Measurements from ENCODE around the gene NFIX.

NFIX gene

DNA sequence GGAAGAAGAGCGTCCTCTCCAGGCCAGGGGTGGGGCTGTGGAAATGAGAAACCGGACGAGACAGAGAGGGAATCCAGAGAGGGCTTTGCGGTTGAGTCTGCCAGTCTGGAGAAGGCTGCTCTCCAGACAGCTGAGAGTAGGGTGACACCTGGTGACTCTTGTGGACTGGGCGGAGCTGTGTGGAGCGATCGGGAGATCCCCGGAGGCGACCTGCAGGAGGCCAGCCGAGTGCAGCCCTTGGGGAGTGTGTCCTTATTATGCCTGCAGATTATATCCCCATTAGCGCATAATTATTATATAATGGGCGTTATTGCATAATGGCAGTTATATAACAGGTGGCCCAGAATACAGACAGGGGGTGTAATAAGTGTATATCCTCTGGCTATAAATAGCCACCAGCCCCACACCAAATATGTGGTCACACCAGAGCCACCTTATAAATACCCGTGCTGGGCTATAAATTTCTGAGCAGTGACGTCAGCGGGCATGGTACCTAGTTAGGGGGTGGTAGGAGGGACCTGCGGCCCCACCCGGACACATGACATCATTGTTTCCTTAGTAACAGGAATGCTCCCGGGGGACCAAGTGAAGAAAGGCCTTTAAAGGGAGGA, 41.2 kb downstream of the NFIX start:
- no peak for DNase-seq (ENCODE audit: low read depth in 2 of 2)

DNA sequence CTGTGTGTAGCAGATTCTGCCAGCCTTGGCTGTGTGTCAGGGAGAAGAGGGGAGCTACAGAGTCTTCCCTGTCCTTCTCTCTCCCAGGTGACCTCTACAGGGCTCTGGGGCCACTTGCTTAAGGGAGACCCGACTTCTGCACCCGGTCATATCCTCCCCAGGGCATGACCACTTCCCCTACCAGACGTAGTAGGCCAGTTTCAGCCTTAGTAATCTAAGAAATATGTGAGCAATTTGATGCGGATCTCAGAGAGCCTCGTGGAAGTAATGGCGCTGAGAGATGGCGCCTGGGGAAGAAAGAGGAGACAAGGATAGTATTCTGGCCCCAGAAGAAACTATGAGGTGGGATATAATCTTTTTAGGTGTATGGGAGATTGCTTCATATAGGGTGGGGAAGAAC, 41.9 kb downstream of the NFIX start:
- no peak for DNase-seq (ENCODE audit: low read depth in 2 of 2)

DNA sequence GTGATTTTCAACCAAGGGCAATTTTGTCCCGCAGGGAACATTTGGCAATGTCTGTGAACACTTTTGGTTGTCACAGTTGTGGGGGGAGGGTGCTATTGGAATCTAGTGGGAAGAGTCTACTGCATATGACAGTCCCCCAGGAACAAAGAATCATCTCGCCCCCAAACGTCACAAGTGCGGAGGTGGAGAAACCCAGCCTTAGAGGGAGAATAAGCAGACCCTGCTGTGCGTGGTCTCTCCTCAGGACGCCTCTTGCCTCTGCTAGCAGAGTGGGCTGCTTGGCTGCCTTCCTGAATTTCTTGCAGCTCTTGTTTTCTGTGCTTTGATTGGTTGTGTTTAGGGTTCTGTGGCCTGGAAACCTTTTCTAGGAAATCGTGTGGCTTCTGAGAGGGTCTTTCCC, 42.5 kb downstream of the NFIX start:
- no peak for DNase-seq (ENCODE audit: low read depth in 2 of 2)

DNA sequence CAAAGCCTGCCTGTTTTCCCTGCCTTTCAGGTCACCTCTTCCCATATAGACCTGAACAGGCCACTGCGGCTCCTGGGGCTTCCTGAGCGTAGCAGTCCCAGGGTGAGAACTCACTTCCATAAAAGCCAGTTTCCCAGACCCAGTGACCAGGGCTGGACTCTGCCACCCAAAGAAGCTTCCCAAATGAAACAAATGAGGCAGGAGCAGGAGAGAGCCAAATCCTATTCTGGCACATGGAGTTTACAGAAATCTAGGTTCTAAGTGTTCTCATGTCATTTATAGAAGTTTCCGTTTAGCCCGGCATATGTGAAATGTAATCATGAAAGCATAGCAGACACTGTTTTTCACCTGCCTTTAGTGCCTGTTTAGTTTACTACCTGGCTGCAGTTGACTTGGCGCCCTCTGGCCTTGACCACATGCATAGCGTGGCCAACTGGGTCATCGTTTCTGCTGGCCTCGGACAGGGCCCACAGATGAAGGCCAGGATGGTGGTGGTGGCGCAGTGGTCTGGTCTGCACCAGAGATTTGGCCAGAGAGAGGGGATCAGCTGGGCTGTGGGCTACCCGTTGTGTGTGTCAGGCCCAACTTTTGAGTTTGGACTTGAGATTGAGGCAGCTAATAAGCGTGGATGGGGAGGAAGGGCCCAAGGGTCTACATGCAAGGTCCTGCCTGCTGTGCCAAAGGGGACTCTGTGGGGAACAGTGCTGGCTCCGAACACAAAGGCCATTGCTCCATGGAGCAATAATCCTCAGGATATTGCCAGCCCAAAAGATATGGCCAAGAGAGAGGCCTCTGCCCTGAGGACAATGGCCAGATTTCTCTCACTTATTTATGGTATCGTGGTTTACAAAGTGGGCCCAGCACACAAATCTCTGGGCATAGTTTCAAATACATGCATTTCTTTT, 43.3 kb downstream of the NFIX start:
- no peak for DNase-seq (ENCODE audit: low read depth in 2 of 2)

DNA sequence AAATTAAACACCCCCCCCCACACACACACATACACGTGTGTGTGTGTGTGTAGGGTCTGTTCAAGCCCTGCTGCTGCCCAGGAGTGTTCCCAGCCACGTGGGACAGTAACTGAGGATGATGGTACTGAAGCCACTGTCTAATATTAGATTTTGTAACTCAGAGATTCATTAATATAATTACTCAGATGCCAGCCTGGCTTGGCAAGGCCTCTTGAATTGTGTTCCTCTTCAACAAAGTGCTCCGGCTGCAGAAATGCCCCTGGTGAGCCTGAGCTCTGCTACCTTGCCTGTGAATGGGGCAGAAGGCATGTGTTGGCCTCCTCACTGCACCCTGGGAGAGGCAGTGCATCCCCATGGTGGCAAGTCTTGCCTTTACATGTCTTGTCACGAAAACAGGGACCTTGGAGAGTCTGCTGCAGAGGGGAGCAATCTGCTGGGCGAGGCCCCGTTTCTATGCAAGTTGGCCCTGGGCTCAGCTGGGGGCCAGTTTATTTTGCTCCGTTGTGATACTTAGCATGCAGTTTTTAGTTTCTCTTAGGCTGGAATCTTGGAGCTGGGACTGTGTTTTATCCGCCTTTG, 44.0 kb downstream of the NFIX start:
- DNase-seq (ENCODE audit: low read depth in 2 of 2), result no peak

DNA sequence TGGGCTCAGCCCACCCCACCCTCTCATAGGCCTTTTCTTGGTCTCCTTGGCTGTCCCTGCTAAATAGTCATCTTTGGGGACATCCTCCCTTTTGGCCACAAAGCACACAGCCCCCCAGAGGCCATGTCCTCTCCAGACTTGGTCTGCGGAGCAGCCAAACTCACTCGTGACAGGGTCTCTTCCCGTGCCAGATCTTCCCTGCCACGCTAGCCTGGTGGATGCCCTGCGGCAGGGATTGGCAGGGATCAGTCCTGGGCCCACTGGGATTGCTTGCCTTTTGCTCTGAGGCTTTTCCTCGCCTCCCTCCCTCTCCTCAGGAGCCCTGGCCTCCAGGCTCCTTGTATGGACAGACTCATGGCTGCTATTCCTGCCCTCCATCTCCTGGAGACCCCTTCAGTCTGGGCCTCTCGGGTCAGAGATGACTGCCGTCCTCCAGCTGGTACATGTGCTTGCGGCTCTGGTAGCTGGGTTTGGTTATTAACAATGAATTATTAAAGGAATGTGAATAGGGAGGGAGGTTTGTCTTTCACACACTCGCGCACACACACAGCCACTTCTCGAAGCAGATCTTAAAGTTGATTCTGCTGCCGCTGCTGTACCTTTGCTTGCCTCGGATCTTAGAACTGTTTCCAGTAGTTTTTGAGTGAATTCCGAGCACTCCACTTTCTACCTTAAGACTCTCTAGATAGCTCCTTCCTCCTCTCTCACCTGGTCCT, 45.1 kb downstream of the NFIX start:
- no peak for DNase-seq (ENCODE audit: low read depth in 2 of 2)

DNA sequence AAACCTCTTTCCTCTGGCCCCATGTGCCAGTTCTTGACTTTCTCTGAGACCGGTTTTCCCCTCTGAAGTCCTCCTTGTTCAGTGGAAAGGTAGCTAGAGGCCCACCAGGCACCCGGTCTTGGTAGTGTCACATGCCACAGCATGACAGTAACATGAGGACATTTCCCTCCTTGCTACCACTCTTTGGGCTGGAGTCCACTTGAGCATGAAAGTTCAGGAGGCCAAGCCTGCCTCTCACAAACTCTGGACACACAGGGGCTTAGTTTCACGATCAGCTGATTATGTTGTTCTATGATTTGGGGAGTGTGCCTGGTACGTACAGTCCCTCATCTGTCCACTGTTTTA, 45.6 kb downstream of the NFIX start:
- DNase-seq (ENCODE audit: low read depth in 2 of 2), result no peak

DNA sequence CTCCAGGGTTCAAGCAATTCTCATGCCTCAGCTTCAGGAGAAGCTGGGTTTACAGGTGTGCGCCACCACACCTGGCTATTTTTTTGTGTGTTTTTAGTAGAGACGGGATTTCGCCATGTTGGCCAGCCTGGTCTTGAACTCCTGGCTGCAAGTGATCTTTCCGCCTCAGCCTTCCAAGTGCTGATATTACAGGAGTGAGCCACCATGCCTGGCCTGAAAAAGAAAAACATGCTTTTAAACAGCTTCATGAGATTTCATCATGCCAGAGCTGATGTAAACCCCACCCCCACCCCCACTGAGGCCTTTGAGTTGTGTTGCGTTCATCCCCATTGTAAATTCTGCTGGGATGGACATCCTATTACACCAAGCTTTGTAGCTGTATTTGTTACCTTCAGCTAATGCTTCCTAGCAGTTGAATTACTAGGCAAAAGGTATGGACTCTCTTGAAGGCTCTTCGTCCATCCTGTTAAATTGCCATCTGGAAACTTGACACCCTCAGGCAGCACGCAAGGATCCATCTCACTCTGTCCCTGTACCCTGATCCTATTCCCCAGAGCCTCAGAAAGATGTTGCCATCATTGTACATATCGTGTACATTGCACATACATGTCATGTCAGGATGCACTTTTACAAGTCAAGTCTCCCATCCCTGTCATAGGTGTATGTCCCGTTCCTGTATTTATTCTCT, 47.3 kb downstream of the NFIX start:
- DNase-seq (ENCODE audit: low read depth in 2 of 2), result no peak

DNA sequence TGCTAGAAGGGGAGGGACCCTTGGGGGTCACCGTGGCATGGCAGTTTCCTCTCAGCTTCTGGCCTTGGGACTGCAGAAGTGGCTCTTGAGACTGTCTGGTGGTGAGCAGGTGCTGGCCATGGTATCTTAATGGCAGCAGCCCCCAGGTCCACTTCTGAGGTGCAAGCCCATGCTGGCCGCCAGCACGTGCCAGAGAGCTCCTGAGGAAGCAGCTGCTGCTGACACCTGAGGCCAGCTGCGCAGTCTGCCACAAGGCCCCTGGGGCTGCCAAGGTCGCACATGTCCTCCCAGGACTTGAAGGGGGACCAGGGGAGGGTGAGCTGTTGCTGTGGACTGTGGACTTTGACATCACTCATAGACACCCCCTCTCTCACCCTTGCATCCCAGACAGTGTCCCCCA, 48.0 kb downstream of the NFIX start:
- no peak for DNase-seq (ENCODE audit: low read depth in 2 of 2)

DNA sequence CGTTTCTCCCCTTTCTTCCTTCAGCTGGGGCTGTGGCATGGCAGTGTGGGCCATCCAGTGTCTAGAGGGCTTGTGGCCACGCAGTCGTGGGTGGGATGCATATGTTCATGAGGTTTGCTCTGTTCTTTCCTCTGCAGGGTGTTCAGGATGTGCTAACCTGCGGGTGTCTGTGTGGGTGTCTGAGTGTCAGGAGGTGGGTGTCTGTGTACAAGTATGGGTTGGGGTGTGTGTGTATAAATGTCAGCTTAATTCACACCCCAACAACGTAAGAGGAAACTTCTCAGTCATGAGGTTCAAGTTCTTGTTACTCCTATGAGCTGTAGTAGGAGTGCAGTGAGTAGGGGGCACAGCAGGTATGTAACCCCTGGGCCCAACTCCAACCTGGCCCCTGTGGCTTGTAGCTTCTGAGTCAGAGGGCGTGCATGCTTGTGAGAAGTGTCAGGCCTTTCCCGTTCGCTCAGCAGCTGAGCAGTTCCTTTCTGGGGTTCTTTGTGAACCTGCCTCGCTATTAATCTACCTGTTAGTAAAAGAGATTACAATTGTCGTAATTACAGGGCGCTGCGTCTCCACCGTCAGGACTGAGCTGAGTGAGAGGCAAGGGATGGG, 49.1 kb downstream of the NFIX start:
- no peak for DNase-seq (ENCODE audit: low read depth in 2 of 2)

DNA sequence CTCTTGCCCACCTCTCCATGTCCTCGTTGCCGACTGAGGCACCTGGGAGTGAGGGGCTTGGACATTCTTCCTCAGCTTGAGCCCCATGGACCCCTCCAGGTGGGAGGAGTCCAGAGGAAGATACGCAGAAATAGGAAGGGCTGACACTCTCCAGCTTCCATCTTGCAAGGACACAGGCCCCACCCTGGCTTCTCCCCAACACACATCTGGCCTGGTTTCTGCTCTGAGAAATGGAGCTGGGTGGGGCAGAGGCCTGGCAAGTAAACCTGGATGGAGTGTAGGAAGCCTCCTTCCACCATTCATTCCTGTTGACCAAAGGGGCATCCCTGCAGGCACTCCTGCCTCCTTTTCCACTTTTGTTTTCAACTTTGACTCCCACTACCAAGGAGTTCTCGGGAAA, 50.5 kb downstream of the NFIX start:
- no peak for DNase-seq (ENCODE audit: low read depth in 2 of 2)

DNA sequence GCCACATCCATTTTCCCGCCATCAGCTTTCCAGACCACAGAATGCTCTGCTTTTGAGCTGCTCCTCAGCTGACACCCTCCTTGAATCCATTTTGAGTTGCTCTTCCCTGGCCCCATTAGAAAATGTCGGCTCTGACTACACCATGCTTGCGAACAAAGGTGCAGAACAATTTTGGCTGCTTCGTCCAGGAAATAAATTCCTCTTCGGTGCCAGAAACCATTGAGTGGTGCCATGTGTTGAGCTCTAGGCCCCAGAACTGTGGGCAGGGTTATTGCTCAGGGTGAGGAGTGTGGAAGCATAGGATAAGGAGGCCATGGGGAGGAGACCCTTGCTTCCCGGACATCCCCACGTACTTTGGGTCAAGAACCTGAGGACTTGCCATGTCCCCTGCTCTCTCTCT, 52.1 kb downstream of the NFIX start:
- DNase-seq (ENCODE audit: low read depth in 2 of 2), result no peak

DNA sequence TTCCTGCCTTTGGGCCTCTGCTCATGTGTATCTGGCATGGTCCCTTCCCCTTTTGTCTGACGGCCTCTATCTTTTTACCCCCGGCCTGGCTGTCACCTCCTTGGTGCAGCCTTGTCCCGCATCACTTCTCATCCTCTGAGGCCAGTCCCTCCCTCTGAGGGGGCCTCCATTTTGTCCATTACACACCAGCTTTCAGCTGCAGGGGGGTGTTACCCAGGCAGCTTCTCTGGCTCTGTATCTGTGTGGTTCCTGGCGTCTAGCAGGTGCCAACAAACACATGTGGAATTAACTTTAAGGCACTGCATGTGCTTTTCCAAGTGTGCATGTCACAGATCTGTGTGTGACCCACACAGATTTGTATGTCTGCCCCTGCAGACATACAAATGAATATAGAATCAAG, 55.0 kb downstream of the NFIX start:
- DNase-seq (ENCODE audit: low read depth in 2 of 2), result no peak

DNA sequence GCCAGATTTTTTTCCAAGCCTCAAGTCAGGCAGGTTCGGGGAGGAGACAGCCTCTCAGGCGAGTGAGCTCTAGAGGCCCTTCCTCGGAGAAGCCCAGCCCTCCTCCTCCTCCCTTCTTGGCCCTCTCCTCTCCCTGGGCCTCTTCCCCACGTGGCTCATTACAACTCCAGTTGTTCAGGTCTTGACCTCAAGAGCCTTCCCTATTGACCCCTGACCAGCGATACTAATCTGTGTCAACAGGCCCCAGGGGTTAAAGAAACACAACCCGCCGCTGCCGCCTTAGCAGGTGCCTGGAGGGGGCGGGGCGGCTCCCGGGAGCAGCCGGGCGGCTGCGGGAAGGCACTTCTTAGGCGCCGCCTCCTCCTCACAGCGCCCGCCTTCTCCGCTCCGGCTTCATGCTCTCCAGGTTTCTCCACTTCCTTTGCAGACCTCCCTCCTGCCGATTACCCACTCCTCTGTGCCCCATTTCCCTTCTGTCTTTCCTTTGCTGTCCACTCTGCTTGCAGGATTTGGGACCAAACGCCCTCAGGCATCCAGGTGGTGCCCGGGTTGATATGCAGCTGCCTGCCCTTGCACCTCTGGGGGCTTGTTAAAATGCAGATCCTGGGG, 56.4 kb downstream of the NFIX start:
- DNase-seq (ENCODE audit: low read depth in 2 of 2), result peak; percentile 14 to 30

DNA sequence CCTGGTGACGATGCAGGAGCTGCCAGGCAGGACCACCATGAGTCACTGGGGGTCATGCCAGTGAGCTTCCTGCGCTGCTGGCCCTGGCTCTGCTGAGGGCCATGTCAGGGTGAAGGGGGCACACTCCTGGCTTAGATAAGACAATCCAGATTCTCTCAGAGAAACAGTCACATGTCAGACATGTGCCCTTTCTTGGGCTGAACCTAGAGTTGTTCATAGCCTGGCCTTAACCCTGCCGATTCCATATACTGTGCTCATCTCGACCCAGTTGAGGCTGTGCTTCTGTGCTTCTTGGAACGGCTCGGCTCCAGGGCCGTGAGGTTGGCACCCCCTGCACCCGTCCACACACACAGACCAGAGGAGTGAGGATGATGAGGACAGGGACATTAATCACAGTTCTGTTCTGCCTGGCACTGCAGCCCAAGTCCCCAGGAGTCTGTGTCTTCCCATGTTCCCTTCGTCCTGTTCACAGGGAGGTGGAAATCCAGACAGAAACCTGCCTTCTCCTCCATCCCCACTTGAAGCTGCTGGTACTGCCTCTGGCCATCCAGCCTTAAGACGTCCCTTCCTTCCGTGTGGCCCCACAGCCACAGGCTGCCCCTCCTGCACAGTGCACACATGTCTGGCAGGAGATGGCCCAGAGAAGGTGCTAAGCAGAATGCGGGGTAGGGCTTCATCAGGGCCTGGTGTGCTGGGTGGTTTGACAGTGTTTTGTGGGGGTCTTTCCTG, 57.3 kb downstream of the NFIX start:
- DNase-seq (ENCODE audit: low read depth in 2 of 2), result no peak

DNA sequence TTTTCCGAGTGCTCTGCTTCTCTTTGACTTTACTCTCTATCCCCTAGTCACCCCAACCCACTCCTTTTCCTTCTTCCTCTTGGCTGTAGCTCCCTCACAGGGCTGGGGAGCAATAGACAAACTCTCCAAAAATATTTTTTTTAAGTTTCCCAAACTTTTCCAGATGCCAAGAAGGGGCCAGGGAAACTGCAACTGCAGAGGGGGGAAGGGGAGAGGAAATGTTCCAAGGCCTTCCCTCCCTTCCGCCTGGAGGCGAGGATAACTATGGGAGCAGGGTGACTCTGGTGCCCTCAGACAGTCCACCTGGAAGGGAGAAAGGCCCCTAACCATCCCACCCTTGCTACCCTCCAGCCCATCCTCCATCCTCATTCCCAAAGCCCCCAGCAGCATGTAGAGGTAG, 58.0 kb downstream of the NFIX start:
- DNase-seq (ENCODE audit: low read depth in 2 of 2), result no peak

DNA sequence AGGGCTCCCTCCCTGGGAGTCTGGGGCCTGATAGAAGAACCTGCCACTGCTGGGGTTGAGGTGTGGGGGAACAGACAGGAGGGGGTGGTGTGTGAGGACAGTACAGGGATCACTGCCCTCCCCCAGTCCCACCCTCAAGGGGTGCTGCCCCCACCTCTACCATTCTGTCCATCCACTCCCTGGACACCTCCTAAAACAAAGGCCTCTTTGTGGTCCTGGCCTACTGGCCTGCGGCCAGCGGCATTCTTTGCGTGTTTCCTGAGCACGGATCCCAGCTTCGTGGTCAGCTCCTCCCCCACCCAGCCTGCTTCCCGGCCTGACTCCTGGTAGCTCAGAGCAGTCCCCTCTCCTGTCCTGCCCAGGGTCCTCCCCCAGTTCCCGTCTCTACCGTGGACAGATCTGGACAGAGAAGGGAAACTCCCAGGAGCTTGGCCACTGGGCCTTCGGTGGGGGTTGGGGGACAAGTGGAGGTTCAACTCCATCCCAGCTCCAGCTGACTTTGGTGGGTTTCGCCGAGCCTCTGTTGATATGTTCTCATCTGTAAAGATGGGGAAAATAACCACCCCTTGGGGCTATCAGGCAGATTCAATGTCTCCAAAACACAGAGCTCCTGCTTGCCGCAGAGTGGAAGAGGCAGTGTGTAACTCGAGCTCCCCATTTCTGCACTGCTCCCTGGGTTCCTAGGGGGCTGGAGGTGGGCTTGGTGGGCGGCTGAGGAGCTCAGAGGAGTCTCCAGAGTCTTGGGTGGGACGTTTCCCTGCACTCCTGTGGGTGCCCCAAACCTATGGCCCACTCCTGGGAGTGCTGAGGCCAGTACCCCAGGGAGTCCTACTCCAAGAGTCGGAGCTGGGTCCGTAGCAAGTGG, 58.7 kb downstream of the NFIX start:
- no peak for DNase-seq (ENCODE audit: low read depth in 2 of 2)

DNA sequence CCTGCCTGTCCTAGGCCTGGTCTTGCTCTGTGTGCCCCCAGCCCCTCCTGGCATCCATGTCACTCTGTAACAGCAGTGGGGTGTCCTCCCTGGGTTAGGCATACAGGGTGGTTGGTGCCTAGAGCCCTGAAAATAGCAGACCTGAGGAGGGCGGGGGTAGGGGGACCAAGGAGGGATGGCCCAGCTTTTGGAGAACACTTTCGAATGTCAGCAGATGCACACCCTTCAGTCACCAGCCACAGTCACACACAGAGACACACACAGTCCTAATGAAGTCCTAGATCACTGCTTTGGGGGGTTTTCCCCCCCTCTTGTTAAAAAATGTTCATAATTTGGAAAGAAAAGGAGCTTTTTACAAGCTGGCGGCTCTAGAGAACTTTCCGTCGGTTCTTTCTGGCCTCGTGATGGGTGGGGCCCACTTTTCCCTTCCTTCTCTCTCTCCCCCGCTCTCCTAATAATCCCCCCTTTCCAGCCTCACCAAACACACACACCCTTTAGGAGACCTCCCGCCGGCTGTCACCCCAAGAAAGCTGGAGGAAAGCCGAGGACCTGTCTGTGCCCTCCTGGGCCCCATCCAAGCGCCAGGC, 59.4 kb downstream of the NFIX start:
- DNase-seq (ENCODE audit: low read depth in 2 of 2), result no peak

Data from activated CD4-positive, alpha-beta T cell treated with anti-CD3 and anti-CD28 coated beads for 24 hours (primary cell).